Sigmoid colon (tissue), 4 donors: ENCODE data around the gene PYDC2.

Source experiments
- CTCF ChIP-seq, 4 experiments: fragments of 450-650 bp in 3 of 4; fragments of 200-600 bp in 1 of 4; IDR thresholded peaks; one replicate each; pipeline ENCODE4 v1.5.1; 2016 to 2019; ENCODE audit warnings: antibody characterized with exemption in 4 of 4, mild to moderate bottlenecking in 3 of 4, moderate library complexity in 2 of 4
- EP300 ChIP-seq, 4 donors: sonication (generic); formaldehyde crosslinking; IDR thresholded peaks; one replicate each; pipeline ENCODE4 v1.6.1; 2017; ENCODE audit warnings: antibody characterized with exemption in 4 of 4
- POLR2A ChIP-seq, 2 donors: fragments of 450-650 bp; IDR thresholded peaks; one replicate each; pipeline ENCODE4 v1.6.1; 2016; ENCODE audit warnings: antibody characterized with exemption in 2 of 2, mild to moderate bottlenecking in 2 of 2, moderate library complexity in 2 of 2

- TF ChIP-seq CTCF (IDR thresholded peaks at IDR 0.05) (no peak), POLR2A (IDR thresholded peaks at IDR 0.05) (no peak), EP300 (IDR thresholded peaks at IDR 0.05) (no peak)
Observed at GRCh38 chr3:191461113-191461595, at the start of gene PYDC2.
